ENCODE results near the gene EDN2.

The EDN2 gene

DNA sequence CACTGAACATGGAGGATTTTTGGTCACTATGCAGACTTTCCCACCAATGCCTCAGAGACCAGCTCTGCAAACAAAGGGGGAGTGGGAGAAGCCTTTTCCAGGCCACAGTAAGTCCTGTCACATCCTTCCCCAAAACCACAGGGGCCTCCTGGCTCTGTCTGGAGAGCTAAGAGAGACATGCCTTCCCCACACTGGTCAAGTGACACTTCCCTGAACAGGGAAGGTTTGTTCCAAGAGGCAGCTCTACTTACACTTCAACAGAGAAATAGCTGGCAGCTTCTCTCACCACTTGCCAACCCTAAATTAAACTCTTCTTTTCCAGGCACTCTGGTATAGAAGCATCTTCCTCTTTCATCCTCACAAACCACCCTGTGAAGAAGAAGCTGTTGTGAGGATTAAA lies 39.7 kb downstream of the EDN2 start:
- H3K27ac ChIP-seq = no peak overlapping the region
- H3K9me3 ChIP-seq (ENCODE audit: severe bottlenecking) = peaks cover 3% of the 10 kb centered on the region
- TF ChIP-seq CTCF (IDR thresholded peaks at IDR 0.05; ENCODE audit: low read depth, low read length) = no peak
- H3K27me3 ChIP-seq (ENCODE audit: insufficient read depth, low read depth, severe bottlenecking) = no peaks in the 10 kb centered on the region
- no peak for DNase-seq
- no peaks in the 10 kb centered on the region for H3K36me3 ChIP-seq
- H3K4me3 ChIP-seq (ENCODE audit: low read depth, low read length) = no peak overlapping the region

- TF ChIP-seq CTCF (IDR thresholded peaks at IDR 0.05; ENCODE audit: low read depth, low read length) = peak; percentile 52
- DNase-seq = no peak
- no peak overlapping the region for H3K27ac ChIP-seq
- H3K36me3 ChIP-seq = no peaks in the 10 kb centered on the region
- H3K4me3 ChIP-seq (ENCODE audit: low read depth, low read length) = no peak overlapping the region
- H3K27me3 ChIP-seq (ENCODE audit: insufficient read depth, low read depth, severe bottlenecking) = no peaks in the 10 kb centered on the region
- H3K9me3 ChIP-seq (ENCODE audit: severe bottlenecking) = peaks cover 3% of the 10 kb centered on the region
Measured at GRCh38 chr1:41444246-41444645, 40.2 kb downstream of the EDN2 start.

GRCh38 chr1:41442697-41443251 lies 41.7 kb downstream of the EDN2 start:
- H3K4me3 ChIP-seq (ENCODE audit: low read depth, low read length) = no peak overlapping the region
- H3K9me3 ChIP-seq (ENCODE audit: severe bottlenecking) = peaks cover 3% of the 10 kb centered on the region
- H3K36me3 ChIP-seq = no peaks in the 10 kb centered on the region
- H3K27ac ChIP-seq = no peak overlapping the region
- no peaks in the 10 kb centered on the region for H3K27me3 ChIP-seq (ENCODE audit: insufficient read depth, low read depth, severe bottlenecking)
- no peak for TF ChIP-seq CTCF (IDR thresholded peaks at IDR 0.05; ENCODE audit: low read depth, low read length)
- no peak for DNase-seq

DNA sequence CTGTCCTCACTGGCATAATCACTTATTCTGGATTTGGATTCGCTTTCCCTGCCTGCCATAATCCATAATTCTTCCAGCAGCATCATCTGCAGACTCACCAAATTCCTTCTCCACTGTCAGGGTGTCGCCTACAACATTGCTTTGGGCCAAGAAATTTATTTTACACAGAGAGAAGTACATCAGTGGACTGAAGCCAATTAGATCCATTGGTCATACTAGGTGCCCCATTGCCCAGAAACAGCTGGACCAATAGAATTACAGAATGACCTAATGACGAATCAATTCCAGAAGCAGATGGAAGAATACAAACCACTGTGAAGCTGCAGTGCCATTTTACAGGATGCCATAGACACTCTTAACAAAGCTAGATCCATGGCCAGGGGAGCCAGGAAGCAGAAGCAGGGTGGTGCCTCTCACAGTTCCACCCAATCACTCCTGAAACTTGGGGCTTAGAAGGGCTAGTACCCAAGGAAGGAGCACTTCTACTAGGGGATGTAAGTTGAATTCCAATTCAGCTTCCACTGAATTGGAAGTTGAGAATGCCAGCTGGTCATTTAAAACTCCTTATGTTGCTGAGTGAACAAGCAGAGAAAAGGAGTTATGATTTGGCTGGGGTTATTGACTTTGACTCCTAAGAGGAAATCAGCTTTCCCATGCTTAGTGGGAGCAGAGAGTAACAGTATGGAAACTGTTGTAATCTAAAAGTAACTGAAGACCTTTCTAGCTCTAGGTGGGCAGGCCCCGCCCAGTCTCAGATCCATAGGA lies 44.0 kb downstream of the EDN2 start:
- Histone ChIP-seq H3K27ac (no peak overlapping the region), H3K27me3 (ENCODE audit: insufficient read depth, low read depth, severe bottlenecking) (no peaks in the 10 kb centered on the region), H3K9me3 (ENCODE audit: severe bottlenecking) (peaks cover 3% of the 10 kb centered on the region), H3K36me3 (no peaks in the 10 kb centered on the region), H3K4me3 (ENCODE audit: low read depth, low read length) (no peak overlapping the region)
- no peak for DNase-seq
- TF ChIP-seq CTCF (IDR thresholded peaks at IDR 0.05; ENCODE audit: low read depth, low read length) = no peak

DNA sequence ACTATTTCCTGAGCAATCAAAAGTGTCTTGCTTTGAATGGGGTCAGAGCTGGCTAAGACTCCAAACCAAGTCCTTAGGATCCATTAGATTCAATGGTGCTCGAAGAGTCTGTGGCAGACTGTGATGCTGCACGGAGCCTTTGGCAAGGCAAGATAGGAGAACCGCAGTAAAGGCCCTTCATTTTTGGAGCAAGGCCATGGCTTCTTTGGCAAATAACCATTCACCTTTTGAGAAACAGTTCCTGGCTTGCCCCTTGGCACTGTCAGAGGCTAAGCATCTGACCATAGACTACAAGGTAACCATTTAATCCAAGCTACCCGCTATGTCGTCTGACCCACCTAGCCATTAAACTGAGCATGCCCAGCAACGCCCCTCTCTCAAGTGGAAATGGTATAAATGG lies 45.2 kb downstream of the EDN2 start:
- Histone ChIP-seq H3K36me3 (no peaks in the 10 kb centered on the region), H3K27ac (no peak overlapping the region), H3K4me3 (ENCODE audit: low read depth, low read length) (no peak overlapping the region), H3K9me3 (ENCODE audit: severe bottlenecking) (peaks cover 3% of the 10 kb centered on the region), H3K27me3 (ENCODE audit: insufficient read depth, low read depth, severe bottlenecking) (no peaks in the 10 kb centered on the region)
- no peak for DNase-seq
- no peak for TF ChIP-seq CTCF (IDR thresholded peaks at IDR 0.05; ENCODE audit: low read depth, low read length)

All from WERI-Rb-1 (cell line).